IPS-11a (cell line): Measurements from ENCODE around the gene IQSEC1.

Experiments
- H3K4me3 ChIP-seq: one replicate; pipeline ENCODE4 v1.5.1; 2013; ENCODE audit warnings: low read depth, low read length, control low read depth

IQSEC1 gene

DNA sequence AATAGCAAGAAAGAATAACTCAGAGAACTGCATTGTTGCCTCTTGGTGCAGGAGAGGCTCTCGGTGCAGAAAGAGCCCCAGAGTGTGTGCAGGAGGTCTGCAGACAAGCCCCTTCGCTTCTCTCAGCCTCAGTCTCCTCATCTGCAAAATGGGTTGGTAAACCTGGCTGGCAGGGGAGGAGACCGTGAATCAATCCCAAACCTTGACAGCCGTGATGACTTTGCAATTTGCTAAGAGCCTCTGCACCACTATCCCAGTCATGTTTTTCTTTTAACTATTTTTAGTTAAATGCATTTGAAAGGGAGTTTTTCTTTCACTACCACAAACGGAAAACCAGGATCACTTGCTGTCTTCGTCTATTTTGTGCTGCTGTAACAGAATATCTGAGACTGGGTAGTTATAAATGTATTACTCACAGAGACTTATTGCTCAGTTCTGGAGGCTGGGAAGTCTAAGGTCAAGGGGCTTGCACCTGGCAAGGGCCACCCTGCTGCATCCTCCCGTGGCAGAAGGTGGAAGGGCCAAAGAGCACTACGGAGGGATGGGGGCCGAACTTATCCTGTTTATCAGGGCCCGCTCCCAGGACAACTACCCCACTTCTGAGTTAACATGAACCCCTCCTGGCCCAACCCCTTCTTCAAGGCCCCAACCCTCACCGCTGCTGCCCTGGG is 14.2 kb upstream of the IQSEC1 start:
- no peak overlapping the region for H3K4me3 ChIP-seq

DNA sequence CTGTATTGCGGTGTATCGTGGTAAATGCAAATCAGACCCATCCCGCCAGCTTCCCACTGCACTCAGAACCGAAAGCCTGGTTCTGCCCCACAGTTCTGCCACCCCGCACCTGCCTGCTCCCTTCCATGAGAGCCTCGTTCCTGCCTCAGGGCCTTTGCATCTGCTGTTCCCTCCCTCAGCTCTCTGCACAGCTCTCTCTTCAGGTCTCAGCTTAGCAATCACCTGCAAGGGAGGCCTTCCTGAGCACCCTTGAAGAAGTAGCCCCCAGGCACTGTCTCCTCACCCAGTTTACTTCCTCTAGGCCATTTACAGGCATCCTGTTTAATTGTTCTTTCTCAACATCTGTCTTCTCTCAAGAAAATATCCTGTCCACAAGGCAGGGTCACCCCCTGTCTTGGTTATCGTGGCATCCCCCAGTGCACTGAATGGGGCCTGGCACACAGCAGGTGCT is 13.3 kb upstream of the IQSEC1 start:
- no peak overlapping the region for H3K4me3 ChIP-seq

DNA sequence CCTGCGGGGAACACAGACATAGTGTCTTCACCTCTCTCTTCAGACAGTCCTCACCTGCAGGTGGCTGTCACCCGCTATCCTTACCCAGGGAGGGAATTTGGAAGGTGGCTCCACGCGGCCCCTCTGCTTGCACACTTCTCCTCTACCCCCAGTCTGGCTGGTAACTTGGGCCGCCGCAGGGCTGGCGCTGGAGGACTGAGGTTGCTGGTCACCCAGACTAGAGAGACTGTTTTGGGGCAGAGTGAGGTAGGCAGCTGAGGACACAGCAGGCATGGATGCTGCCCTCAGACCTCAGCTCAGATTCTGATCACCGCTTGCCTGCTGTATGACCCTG is 12.6 kb upstream of the IQSEC1 start:
- no peak overlapping the region for H3K4me3 ChIP-seq

DNA sequence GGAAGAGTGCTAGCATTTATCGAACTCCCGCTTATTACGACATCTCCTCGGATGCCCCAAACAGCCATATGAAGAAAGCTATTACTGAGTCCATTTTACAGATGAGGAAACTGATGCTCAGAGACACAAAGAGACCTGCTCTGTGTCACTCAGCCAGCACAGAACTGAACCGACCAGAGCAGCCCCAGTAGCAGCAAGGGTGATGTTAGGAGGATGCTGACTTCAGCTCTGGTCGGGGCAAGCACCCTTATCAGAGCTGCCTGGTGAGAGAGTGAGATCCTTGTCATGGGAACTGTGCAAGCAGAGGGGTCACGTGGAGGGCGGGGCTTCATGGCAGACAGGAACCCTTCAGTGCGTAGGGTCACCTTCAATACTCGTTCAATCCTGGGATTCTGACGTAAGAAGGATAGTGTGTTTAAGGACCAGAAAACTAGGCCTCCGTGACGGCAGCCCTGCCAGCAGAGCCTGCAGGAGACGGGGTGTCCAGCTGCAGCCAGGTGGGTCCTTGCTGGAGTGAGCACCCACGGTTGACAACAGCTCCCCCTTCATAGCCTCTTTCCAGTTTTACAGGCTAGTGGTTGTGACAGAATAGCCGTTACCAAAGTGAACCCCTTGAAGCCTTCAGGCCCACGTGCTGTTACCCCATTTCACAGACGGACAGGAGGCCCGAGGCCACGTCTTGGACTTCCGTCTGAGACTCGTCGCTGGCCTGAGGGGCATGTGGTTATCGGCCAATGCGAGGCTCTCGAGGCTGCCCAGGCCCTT is 12.0 kb upstream of the IQSEC1 start:
- no peak overlapping the region for H3K4me3 ChIP-seq

DNA sequence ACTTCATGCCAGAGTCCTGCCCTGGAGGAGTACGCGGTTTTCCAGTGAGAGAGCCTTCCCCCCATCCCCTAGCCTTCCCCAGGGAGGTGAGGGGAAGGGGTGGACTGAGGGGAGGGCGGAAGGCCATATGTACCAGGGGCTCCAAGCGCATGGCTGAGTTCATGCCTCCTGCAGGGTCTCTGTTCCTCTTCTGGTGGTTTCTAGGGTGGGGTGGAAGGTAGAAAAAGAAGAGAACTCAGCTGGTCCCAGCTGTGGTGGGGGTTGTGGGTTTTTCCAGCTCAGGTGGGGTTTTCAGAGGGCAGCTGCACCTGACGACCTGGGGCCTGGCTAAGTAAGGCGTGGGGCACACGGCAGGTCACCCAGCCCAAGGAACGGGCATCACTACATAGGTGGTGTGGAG is 10.7 kb upstream of the IQSEC1 start:
- no peak overlapping the region for H3K4me3 ChIP-seq

DNA sequence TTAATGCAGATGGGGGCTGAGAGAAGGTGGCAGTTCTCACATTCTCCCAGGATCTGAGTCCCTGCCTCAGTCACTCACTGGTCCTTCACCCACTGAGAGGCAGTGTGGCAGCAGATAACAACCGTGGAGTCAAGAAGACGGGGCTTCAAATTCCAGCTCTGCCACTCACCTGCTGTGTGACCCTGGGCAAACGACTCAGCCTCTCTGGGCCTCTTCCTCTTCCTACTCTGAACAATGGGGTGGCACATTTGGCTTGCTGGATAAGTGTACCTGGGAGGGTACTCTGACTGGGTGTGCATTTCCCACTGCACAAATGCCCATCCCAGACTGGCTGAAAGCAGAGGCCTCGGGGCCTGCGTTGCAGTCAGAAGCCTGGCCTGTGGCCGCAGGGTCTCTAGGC is 10.0 kb upstream of the IQSEC1 start:
- no peak overlapping the region for H3K4me3 ChIP-seq

DNA sequence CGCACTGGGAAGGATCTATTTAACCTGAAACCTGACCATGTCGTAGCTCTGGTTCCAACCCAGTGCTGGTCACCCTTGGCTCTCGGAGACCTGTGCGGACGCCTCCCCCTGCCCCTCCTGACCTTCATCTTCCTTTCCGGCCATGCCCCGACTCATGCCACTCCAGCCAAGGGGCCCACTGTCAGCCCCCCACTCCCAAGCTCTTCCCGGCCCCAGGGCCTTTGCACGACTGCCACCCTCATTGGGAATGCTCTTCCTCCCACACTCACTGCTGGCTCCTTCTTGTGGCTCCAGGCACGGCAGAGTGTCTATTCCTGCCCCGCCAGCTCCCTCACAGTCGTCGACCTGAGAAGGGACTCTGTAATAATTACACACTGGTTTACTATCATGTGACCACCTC is 9.4 kb upstream of the IQSEC1 start:
- H3K4me3 ChIP-seq: no peak overlapping the region

DNA sequence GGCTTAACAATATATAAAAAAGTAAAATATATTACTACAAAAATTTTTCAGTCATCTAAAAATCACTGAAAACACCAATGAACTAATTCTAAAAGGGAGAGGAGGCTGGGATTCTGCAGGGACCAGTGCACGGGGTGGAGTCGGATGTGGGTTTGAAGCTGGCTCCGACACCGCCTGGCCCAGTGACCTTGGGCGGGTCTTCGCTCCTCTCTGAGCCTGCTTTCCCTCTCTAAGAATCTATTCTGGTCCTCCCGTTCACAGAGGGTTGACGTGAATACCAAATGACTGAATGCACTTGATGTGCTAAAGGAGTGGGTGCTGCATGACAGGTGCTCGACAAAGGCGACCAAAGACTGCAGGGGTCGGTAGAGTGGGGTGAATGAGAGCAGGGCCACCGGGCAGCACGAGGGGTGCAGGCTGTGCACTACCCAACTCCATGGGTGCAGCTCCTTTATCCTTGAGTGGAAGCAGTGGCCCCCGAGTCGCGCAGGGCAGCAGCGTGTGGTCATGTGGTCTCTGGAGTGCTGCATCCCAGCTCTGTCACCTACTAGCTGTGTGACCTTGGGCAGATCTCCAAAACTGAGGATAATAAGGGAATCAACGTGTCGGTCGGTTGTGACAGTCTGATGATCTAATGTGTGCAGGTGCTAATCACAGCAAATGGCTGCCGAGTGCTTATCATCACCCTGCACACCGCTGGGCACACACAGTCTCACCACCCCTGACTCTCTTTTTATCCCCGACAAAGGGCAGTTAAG is 8.6 kb upstream of the IQSEC1 start:
- H3K4me3 ChIP-seq: no peak overlapping the region

DNA sequence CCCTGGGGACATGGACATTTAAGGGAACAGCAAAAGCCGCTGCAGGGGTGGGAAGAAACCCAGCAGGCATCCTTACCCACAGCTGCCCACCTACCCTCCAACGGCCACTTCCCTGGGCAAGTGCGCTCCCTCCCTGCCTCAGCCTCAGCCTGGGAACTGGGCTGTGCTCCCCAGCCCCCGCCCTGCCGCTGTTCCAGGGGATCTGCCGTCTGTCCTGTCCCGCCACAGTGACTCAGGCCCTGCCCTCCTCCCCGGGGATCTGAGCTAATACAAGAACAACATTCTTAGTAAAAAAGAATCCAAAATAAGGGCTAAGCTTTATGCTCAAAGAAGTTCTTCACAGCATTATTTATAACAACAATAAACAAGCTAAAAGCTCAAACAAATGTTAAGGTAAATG is 7.4 kb upstream of the IQSEC1 start:
- H3K4me3 ChIP-seq: no peak overlapping the region

DNA sequence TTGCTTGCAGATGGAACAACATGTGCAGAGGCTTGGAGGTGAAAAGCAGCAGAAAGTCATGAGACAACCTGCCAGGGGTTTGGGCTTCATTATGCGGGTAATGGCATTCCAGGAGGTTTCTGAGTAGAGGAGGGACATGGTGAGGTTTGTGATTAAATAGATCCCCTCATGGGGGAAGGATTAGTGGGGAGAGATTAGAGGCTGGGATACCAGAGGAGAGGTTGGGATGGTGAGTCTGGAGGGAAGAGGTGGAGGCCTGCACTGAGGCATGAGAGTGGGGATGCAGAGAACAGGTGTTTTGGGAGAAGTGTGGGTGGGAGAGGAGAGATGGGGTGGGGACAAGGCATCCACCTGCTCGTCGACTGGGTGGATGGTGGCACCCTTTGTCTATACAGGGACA is 6.8 kb upstream of the IQSEC1 start:
- H3K4me3 ChIP-seq: no peak overlapping the region

DNA sequence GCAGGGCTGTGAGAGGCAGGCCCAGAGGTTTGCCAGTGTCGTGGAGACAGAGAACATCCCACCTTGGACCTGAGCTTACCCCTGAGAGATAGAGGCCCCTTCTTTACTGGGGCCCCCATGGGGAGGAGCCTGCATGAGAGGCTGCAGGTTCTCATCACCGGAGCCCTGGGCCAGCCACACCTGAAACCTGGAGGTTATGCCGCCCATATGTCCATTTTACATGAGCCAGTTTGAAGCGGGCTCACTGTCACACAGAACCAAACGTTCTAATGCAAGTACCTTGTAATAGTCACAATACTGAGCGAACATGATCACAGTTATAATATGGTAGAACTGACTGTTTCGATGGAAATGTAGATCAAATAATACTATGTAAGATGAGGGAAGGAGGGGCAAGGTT is 6.3 kb upstream of the IQSEC1 start:
- H3K4me3 ChIP-seq: no peak overlapping the region

DNA sequence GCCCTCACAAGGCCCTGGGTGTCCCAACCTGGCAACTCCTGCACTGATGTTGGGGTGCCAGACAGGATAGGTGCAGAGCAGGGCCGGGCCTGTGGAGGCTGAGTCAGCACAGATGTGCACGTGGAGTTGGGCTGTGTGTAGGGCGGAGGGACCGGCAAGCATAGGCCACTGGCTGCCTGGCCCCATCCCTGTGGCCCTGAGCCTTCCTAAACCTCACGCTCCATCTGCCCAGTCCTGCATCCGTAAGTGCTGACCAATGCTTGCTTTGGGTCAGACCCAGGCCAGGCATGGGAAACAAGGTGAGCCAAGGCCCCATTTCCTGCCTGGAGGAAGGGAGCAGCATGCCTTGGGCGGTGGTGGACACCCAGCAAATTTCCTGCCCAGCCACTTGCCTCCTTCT is 5.8 kb upstream of the IQSEC1 start:
- H3K4me3 ChIP-seq: no peak overlapping the region

DNA sequence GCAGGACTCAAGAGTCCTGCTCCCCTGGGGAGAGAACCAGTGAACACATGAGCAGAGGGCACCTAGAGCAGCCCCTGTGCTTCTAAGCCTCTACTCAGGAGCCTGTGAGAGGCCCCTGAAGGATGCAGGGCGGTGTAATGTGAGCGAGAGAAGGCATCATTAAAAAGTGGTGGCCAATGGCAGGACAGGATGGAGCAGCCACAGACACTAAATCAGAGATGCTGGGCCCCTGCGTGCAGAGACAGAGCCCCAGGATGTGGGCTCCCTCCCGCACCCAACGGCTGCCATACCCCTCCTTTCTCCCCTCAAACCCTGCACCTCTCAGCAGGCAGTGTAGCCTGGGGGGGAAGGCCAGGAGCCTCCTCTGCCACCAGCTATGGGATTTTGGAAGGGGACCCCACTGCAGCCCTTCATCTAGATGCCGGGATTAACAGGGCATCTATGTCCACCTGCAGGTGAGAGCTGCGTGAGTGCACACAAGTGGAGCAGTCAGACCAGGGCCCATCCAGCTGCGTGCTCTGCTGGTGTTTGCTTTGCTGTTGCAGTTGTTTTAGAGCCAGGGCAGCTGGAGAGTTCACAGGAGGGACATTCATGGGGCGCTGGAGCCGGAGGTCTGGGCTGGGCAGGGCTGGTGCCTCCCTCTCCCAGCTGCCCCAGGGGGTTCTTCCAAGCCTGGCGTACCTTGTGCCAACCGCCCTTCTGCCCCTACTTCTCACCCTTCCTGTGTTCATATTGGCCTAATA is 5.1 kb upstream of the IQSEC1 start:
- H3K4me3 ChIP-seq: no peak overlapping the region

DNA sequence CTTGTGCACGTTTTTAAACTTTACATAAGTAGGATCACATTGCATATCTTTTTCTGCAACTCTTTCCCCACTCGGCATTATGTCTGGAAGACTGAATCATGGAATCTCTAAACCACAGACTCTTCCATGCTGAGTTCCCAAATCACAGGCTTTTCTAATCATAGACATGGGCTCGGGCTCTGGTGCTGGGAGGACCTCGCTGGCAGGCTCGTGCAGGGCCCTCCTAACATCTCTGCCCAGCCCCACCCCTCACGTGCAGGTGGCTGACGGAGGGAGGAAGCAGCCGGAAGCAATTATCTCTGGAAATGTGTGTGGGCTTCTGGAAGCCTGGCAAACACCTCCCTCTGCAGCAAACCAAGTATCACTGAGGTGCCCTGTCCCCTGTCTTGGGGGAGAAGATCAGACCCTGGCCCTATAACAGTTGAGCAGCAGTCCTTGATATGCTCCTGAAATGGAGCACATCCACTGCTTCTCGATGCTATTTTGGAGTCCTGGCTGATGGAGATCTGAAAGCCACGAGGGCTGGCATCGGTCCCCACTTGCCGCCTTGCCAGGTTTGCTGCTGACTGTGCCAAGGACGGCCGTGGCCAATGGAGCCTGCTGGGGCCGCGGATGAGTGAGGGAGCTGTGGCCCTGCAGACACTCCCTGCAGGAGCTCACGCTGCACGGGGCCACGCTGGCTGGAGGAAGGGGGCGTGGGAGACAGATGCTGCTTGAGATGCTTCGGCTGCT is 4.4 kb upstream of the IQSEC1 start:
- H3K4me3 ChIP-seq: no peak overlapping the region

DNA sequence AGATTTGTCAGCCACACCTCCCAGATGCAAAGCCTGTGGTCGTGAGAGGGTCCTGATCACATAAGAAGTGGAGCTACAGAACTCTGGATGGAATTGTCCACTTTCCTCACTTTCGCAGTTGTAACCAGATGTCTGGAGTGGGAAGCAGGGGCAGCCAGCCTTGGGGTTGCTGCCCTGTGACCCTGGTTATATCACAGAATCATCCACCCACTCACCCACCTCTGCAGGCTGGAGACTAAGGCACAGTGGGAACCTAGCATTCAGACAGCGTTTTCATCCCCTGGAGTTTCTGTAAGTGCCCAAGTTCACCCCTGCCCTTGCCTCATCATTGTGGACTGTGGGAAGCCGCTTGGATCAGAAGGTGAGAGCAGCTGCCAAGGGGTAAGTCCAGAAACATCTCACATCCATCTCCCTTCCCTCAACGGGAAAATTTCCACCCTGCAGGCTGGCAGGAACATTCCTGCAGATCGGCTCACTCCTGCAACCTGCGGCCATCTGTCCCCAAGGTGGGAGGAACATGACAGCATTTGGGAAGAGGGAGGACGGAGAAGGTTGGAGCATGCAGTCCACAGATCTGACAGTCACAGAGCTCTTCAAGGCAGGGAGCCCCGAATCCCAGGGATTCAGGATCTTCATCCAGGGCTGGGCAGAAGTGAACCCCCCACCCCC is 2.9 kb upstream of the IQSEC1 start:
- H3K4me3 ChIP-seq: no peak overlapping the region

DNA sequence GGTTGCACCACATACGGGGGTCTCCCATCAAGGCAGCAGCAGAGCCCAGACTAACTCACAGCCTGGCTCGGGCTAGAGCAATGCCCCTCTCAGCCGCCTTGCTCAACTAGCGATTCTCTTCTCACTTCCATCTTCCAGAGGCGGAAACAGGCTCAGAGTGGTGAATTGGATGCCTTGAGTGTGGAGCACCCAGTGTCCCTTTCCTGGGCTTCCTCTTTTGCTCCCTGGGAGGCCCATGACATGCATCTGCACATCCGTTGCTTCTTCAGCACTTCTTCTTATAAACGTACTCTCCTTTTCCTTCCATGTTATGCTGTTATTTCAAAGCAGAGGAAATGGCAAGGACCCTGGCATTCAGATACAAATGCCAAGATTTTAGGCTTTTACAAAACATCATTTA is 2.1 kb upstream of the IQSEC1 start:
- no peak overlapping the region for H3K4me3 ChIP-seq

DNA sequence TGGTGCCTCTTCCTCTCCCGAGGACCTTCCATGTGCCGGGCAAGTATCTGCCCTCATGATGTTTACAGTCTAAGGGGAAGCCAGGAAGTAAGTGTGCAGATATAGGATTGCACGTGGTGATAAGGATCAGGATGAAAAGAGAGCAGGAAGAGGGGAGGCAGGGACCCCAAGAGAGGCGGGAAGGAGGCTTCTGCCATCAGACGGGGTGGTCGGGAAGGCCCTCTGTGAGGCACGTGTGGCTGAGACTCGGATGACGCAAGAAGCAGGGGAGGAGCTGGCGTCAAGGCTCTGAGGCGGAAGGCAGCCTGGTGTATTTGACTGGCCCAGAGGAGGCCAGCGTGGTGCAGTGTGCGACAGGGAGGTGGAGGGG is 762 bp upstream of the IQSEC1 start:
- H3K4me3 ChIP-seq: no peak overlapping the region

DNA sequence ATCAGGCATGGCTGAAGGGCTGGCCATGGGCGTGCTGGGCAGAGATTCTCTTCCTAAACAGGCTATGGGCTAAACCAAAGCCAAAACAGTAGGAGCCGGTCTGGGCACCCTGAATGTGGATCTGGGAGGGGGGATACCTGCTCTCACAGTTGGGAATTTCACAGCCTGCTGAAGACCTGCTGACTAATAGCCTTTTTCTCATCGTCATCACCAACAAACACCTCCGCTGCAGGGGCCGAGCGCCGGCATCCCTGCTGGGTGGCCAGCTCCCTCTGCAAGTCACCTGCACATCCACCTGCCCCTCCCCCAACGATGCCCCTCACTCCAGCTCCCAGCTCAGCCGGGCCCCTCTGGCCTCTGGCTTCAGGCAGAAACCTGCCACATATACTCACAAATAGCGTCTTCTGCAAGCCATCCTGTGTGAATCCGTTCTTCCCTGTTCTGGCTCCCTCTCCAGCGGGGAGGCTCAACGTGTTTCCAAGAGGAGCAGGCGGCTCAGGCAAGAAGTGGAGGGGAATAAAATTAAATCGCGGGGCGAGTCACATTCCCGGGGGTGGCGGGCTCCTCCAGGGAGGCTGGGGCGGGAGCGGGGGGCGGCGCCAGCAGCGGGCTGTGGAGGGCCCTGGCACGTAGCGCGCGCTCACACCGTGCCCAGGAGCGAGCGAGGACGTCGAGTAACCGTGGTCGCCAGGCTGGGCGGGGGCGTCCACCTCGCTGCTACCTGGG is 466 bp downstream of the IQSEC1 start:
- H3K4me3 ChIP-seq: no peak overlapping the region

DNA sequence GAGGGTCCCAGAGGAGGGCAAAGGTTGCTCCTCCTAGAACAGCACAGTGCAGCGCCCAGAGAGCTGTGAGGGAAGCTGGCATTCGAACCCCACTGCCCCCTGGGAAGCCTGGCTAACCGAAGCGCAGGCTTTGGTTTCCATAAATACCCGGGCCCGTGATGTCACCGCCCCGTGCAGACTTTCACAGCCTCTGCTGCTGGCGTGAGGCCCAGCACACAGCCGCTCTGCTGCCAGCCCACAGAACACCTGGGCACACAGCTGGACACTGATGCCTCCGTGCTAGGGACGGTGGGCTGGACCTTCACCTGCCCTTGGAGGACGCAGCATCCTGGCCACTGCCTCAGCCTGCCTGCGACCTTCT is 1.0 kb downstream of the IQSEC1 start:
- no peak overlapping the region for H3K4me3 ChIP-seq

DNA sequence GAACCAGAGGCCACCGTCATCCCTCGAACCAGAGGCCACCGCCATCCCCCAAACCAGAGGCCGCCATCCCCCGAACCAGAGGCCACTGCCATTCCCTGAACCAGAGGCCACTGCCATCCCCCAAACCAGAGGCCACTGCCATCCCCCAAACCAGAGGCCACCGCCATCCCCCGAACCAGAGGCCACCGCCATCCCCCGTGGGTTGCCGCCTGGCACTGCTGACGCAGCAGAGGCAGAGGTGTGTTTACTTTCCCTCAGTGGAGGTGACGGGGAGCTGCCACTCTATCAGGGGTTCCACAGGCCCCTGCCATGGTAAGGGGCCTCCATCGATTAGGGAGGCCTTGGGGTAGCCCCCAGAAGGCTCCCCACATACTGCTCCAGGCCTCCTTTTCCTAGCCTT is 1.5 kb downstream of the IQSEC1 start:
- H3K4me3 ChIP-seq: no peak overlapping the region
